ENCODE results near the gene HEATR5A.

GRCh38 chr14:31291210-31291609 lies 129.1 kb downstream of the HEATR5A start:
- TF ChIP-seq CTCF (IDR thresholded peaks at IDR 0.05) (no peak), BHLHE40 (IDR thresholded peaks at IDR 0.05; ENCODE audit: low read depth, low read length) (no peak), REST (IDR thresholded peaks at IDR 0.05) (no peak), POLR2A (IDR thresholded peaks at IDR 0.05; ENCODE audit: low read length) (no peak), CEBPB (IDR thresholded peaks at IDR 0.05) (no peak), FOSL2 (IDR thresholded peaks at IDR 0.05) (no peak), FOSL2 (CRISPR knock-in tag; IDR thresholded peaks at IDR 0.05) (no peak)
